HG03139 (cell line): ENCODE measurements around the gene GEMIN2.
"Not testable (repeated sequence)": the region's sequence is repeated elsewhere in the genome, so short reads cannot be mapped to it uniquely, and the experiment has no call there.

Source experiments
- ATAC-seq: cut with Tn5 transposase; IDR thresholded peaks from one replicate; pipeline ENCODE4 v1.9.1; 2021; ENCODE audit not compliant: unreplicated experiment

Gene GEMIN2

DNA sequence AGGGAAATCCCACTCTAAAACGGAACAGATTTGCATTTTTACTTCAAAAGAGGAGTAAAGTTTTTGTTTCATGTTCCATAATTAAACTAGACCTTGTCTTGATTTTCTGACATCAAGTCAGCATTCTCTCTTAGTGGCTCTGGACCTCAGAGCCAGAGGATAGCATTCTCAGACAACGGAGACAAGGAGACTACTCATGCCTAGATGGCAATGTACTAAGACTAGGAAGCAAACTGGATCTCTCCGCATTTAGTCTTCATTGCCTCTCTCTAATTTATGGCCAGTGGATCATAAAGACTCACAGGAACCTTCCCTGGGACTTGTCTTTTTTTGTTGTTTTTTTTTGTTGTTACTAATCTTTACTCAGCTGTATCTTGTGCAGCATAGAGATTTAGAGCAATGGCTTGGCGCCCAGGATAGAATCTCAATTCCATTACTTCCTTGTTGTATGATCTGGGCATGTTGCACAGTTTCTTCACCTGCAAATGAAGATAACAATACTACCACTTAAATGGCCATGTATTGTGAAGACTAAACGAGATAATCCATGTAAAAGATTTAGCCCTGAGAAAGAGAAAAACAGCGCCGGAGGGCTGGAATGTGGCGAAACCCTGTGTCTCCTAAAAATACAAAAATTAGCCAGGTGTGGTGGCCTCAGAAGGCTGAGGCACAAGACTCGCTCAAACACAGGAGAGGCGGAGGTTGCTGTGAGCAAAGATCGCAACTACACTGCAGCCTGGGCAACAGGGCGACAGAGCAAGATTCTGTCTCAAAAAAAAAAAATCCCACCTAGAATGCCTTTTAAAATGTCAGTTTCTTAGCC lies 4.0 kb upstream of the GEMIN2 start:
- ATAC-seq, result no peak

DNA sequence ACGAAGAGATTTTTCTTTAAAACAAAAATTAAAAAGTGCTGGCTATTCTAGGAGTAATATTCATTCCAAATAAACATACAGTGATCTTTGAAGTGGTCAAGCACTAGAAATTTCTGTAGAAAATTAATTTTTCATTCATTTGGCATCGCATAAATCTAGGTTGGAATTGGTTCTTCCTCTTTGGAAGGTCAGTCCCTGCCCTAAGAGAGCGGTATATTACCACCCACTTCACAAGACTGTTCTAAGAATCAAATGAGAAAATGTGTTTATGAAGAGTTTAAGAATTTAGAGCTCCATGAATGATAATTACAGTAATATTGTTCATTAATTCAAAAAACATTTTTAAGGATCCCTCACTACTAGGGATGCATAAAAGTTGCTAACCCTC lies 444 bp upstream of the GEMIN2 start:
- ATAC-seq, result no peak

GRCh38 chr14:39122330-39123138 lies 8.4 kb downstream of the GEMIN2 start:
- no peak for ATAC-seq

GRCh38 chr14:39137835-39138234 lies 23.7 kb downstream of the GEMIN2 start:
- ATAC-seq, result not testable (repeated sequence)

DNA sequence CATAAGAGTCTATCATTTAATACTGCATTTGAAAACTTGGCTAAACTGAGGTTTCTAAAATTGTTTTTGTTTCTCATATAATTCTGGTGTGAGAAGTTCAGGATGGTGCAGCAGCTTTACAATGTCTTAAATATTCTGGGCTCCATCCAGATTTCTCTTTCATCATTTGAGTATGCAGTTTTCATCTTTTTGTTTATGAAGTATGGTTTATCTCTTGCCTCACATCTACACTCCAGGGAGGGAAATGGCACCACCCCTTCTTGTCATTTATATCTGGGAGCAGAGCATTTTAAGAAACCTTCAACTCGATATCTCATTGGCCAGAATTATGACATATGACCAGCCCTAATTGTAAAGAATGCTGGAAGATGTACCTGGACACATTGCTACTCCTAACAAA lies 24.3 kb downstream of the GEMIN2 start:
- ATAC-seq, result no peak

- no peak for ATAC-seq
Observed at GRCh38 chr14:39140170-39140569, 26.0 kb downstream of the GEMIN2 start.

- ATAC-seq, result not testable (repeated sequence)
Observed at GRCh38 chr14:39141623-39142022, 27.5 kb downstream of the GEMIN2 start.

- not testable (repeated sequence) for ATAC-seq
Observed at GRCh38 chr14:39143226-39143625, 29.1 kb downstream of the GEMIN2 start.

DNA sequence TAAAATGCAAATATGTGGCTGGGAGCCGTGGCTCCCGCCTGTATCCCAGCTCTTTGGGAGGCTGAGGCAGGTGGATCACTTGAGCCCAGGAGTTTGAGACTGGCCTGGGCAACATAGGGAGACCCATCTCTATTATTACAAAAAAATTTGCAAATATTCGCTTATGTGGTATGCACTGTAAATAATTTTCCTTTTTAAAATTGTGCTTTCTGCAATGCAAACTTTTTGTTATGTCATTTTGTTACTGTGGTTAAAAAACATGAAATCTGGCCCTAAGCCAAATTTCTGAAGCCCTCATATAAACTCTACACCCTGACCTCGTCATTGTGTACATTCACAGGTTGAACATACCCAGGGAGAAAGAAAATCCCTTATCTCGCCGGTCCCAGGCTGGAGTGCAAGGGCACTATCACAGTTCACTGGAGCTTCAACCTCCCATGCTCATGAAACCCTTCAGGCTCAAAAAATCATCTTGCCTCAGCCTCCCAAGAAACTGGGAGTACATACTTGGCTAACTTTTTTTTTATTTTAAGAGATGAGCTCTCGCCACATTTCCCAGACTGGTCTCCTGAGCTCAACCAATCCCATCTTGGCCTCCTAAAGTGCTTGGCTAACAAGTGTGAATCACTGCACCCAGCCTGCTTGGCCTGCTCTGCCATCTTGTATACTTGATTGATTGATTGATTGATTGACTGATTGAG lies 31.3 kb downstream of the GEMIN2 start:
- ATAC-seq, result no peak

DNA sequence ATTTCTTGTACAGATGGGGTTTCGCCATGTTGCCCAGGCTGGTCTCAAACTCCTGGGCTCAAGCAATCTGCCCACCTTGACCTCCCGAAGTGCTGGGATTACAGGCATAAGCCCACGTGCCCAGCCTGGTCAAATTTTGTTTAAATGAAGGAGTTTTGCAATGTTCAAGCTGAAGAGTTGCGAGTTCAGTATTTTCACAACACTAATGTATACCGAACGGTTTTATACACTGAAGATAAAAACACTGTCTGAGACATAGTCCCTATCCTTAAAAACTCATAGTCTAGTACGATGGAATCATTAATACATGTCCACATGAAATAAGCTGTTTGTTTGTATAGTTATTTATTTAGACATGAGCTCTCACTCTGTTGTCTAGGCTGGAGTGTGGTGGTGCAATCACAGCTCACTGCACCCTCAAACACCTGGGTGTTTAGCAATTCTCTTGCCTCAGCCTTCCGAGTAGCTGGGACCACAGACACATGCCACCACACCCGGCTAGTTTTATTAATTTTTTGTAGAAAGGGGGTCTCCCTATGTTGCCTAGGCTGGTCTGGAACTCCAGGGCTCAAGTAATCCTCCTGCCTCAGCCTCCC lies 40.6 kb downstream of the GEMIN2 start:
- ATAC-seq, result no peak

- ATAC-seq, result no peak
Observed at GRCh38 chr14:39157491-39157890, 43.4 kb downstream of the GEMIN2 start.

- no peak for ATAC-seq
Observed at GRCh38 chr14:39158222-39158858, 44.2 kb downstream of the GEMIN2 start.

DNA sequence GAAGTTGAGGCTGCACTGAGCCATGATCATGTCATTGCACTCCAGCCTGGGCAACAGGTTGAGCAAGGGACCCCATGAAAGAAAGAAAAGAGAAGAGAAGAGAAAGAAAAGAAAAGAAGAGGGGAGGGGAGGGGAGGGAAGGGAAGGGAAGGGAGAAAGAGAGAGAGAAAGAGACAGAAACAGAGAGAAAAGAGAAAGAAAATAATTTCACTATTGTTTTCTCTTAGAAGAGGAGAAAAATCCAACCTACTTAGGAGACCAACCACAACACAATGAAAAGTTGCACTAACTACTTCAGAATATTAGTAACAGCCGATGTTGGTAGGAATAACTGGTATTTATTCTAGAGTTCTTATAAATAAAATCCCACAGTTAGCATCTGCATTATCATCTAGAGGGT lies 46.4 kb downstream of the GEMIN2 start:
- ATAC-seq, result no peak

DNA sequence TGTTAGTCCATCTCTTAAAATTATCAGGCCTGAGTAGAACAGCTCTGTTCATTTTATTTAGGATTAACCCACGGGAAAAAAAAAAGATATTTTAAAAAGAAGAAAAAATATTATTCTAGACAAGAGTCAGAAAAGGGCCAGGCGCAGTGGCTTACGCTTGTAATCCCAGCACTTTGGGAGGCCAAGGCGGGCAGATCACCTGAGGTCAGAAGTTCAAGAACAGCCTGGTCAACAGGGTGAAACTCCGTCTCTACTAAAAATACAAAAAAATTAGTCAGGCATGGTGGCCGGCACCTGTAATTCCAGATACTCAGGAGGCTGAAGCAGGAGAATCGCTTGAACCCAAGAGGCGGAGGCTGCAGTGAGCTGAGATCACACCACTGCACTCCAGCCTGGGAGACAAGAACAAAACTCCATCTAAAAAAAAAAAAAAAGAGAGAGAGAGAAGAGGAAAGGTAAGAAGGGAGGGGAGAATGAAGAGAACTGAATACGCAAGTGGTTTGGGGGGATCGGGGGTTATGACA lies 53.7 kb downstream of the GEMIN2 start:
- not testable (repeated sequence) for ATAC-seq

DNA sequence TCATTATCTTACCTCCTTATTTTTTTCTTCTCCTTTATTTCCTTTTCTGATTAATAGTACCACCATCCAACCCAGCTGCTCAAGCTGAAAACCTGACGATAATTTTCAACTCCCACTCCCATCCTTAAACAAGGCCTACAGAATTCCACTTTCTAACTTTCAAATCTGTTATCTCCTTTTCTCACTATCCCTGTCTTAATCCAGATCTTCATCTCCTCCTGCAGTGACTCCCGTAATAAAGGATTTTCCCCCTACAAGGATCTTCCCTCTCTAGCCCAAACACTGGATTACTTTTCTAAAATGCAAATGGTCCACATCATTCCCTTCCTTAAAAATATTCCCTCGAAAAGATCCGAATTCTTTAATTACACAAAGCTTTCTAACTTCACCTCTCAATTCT lies 54.5 kb downstream of the GEMIN2 start:
- no peak for ATAC-seq

DNA sequence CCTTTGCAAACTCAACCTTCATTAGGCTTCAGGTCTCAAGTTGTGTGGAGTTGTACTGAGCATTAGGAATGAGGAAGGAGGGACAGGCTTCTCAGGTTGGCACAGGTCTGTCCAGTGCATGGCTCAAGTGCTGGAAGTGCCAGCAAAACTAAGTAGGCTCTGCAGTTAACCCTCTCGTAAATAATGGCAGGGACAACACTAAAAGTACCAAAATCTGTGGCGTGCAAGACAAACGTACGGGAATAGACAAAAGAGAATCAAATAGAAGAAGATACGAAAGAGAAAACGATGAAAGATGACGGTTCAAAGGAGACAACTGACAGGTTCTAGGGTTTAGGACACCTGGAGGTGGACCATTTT lies 55.4 kb downstream of the GEMIN2 start:
- no peak for ATAC-seq

DNA sequence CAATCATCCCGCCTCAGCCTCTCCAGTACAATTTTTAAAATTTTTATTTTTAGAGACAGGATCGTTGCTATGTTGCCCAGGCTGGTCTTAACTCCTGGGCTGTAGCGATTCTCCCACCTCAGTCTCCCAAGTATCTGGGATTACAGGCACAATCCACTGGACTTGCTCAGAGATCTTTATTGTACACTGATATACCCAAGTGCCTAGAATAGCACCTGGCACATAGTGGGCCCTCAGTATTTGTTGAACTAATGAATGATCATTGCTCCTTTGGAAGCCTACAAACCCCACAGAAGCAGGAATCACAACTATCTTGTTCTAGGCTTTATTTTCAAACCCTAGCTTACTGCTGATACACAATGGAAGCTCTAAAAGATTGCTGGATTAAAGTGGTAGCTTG lies 59.1 kb downstream of the GEMIN2 start:
- no peak for ATAC-seq

DNA sequence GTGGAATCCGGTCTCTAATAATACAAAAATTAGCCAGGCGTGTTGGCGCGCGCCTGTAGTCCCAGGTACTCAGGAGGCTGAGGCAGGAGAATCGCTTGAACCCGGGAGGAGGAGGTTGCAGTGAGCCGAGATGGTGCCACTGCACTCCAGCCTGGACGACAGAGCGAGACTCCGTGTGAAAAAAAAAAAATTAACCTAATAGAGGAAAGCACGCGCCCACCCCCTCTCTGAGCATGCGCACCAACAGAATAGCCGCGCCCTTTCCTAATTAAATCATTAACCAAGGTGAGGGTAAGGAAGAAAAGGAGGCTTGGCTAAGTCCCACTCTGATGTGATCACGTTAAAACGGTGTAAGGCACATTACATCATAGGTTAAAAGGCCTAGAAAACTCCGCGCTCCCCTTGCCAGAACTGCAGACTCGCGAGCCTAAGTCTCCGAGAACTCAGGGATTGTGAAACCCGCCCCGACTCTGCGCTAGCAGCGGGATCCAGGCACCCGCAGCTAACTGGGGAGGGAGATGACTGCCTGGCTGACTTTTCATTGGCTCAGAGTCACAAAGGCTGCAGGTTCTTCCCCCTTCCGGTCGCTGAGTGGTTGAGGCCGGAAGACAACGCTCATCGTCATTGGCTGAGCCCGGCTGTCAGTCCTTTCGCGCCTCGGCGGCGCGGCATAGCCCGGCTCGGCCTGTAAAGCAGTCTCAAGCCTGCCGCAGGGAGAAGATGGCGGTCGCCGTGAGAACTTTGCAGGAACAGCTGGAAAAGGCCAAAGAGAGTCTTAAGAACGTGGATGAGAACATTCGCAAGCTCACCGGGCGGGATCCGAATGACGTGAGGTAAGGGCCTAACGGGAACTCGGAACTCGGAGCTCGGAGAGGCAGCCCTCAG lies 60.7 kb downstream of the GEMIN2 start, which contains the start of gene PNN:
Gene PNN (plus strand): TSS at position 695 of the 885 bp plus-strand sequence. CDS start 26 bp downstream, at position 721.
- ATAC-seq, result peak; percentile 93

DNA sequence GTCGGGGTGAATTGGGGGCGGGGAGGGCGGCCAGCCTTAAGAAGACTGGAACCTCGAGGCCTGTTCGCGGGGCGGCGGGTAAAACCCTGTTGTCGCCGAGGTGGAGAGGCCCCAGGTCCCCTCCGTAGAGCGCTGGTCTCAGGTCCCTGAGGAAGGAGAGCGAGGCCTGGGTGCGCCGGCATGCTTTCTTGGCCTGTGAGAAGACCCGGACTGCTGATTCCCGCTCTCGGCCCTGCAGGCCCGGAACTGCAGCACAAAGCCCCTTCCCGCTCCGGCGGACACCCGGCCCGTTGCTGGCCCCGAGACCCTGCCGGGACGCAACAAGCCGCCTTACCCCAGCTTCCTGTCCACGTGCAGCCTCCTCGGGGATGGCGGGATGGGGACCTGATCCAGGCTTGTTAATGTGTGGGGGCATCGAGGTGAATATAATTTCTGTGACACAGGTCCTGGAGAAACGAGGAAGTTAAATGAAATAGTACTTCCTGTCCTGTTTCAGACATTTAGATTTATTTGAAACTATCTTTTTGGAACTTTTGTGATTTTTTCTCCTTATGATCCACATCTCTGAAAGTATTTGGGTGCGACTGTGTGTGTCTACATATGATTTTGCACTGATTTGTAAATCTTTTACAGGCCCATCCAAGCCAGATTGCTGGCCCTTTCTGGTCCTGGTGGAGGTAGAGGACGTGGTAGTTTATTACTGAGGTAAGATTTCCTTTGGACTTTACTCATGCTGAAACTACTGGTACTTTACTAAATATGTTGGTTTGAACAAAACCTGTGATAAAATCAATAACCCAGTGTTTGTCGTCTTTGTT lies 61.5 kb downstream of the GEMIN2 start:
- peak; percentile 1 for ATAC-seq
